K562 (cell line): Measurements from ENCODE around the gene GVQW3. TPM values are rescaled to one million over a fixed set of nuclear protein-coding genes. Genes with fewer than 3 reads are reported as not detected.

ENCODE experiments used
- ATAC-seq: fragments of 200-7000 bp; cut with Tn5 transposase; 3 replicates; pipeline ENCODE4 v1.9.1; 2020; ENCODE audit warnings: moderate library complexity
- BruUV-seq: library from RNA; stranded (reverse); fragments of 400-500 nt; replicated peaks from 2 replicates; lab custom pipeline; 2021; lab: Mats Ljungman, UMichigan
- CTCF ChIA-PET: fragments of 300-600 bp; formaldehyde crosslinking; extraction: SDS; loops from one replicate; lab custom pipeline; 2021; ENCODE audit warnings: low intra/inter-chr PET ratio; lab: Yijun Ruan, JAX
- POLR2A ChIA-PET: fragments of 300-600, 350-650 bp; sonication (Branson Sonifier 250); formaldehyde crosslinking; extraction: SDS; loops from one replicate; lab custom pipeline; 2021; ENCODE audit warnings: antibody characterized with exemption, inconsistent platforms; lab: Yijun Ruan, JAX
- DNase-seq, 4 experiments: peaks; one replicate each; pipeline versions ENCODE4 v3.0.0 to v3.0.0-alpha.2; 2011 to 2018; ENCODE audit warnings: low spot score in 3 of 4, mixed read lengths in 3 of 4; ENCODE audit errors: extremely low read depth in 1 of 4
- FAIRE-seq: peaks from 2 replicates; lab custom pipeline; 2011; peaks lifted over from hg19 to GRCh38; lab: Jason Lieb, UNC
- H2AFZ ChIP-seq: 2 replicates; pipeline ENCODE4 v1.6.0; 2011; ENCODE audit warnings: low read depth, low read length, control low read depth, inconsistent platforms
- H3K27ac ChIP-seq: fragments of 200-600 bp; 3 replicates; pipeline ENCODE4 v1.8.0; 2011; ENCODE audit warnings: low read depth, mild to moderate bottlenecking, control low read depth, inconsistent platforms, low read length, moderate library complexity, mixed read lengths; ENCODE audit errors: extremely low read depth
- H3K27me3 ChIP-seq, 2 experiments: fragments of 300-600 bp in 1 of 2; 2 replicates in 1 of 2; 3 replicates in 1 of 2; pipeline versions ENCODE4 v1.6.0 to v1.8.0; 2011; ENCODE audit warnings: inconsistent platforms in 2 of 2, low read length in 2 of 2, mild to moderate bottlenecking in 1 of 2, mixed read lengths in 1 of 2, moderate library complexity in 1 of 2; ENCODE audit not compliant: control insufficient read depth in 2 of 2, insufficient read depth in 2 of 2
- H3K36me3 ChIP-seq: fragments of 300-600 bp; 3 replicates; pipeline ENCODE4 v1.8.0; 2011; ENCODE audit warnings: mild to moderate bottlenecking, low read length, inconsistent platforms; ENCODE audit not compliant: control insufficient read depth, insufficient read depth
- H3K4me1 ChIP-seq, 2 experiments: fragments of 200-600 bp in 1 of 2; replicated peaks in 1 of 2; 2 replicates in 1 of 2; 3 replicates in 1 of 2; pipeline versions ENCODE4 v1.5.1 to v1.8.0; 2011; ENCODE audit warnings: inconsistent platforms in 2 of 2, low read length in 2 of 2, mild to moderate bottlenecking in 1 of 2, mixed read lengths in 1 of 2, moderate library complexity in 1 of 2; ENCODE audit not compliant: control insufficient read depth in 2 of 2, insufficient read depth in 2 of 2
- H3K4me2 ChIP-seq: 2 replicates; pipeline ENCODE4 v1.6.1; 2011; ENCODE audit warnings: low read length, control low read depth, inconsistent platforms, mixed read lengths; ENCODE audit not compliant: insufficient read depth
- H3K4me3 ChIP-seq: fragments of 200-600 bp; sonication (generic), shearing (Covaris generic); 2 replicates; pipeline ENCODE4 v1.5.1; 2016; ENCODE audit warnings: control low read depth, inconsistent platforms
- H3K79me2 ChIP-seq: fragments of 200-600 bp; 3 replicates; pipeline ENCODE4 v1.8.0; 2011; ENCODE audit warnings: low read length, inconsistent platforms; ENCODE audit not compliant: control insufficient read depth, insufficient read depth
- H3K9ac ChIP-seq, 2 experiments: 2 replicates each; pipeline versions ENCODE4 v1.6.0 to v1.6.1; 2011; ENCODE audit warnings: low read depth in 2 of 2, low read length in 2 of 2, control low read depth in 1 of 2, inconsistent platforms in 1 of 2, mild to moderate bottlenecking in 1 of 2, mixed read lengths in 1 of 2; ENCODE audit not compliant: insufficient read depth in 1 of 2
- H3K9me1 ChIP-seq: one replicate; pipeline ENCODE4 v1.6.0; 2011; ENCODE audit warnings: inconsistent platforms, mild to moderate bottlenecking, low read length, moderate library complexity; ENCODE audit not compliant: control insufficient read depth, insufficient read depth
- H3K9me3 ChIP-seq: replicated peaks from 2 replicates; pipeline ENCODE4 v1.5.1; 2011; ENCODE audit warnings: low read depth, low read length, inconsistent platforms; ENCODE audit not compliant: control insufficient read depth, insufficient read depth
- H4K20me1 ChIP-seq: replicated peaks from 2 replicates; pipeline ENCODE4 v1.6.1; 2011; ENCODE audit warnings: low read length, inconsistent platforms, mixed read lengths; ENCODE audit not compliant: control insufficient read depth, insufficient read depth
- CXXC5 ChIP-seq: fragments of 250-450 bp; sonication (Bioruptor Pico); IDR thresholded peaks from 2 replicates; pipeline ENCODE4 v1.8.0; 2022; ENCODE audit warnings: inconsistent platforms, mild to moderate bottlenecking, moderate library complexity
- GATA2 ChIP-seq: sonication (generic); formaldehyde crosslinking; IDR thresholded peaks from 2 replicates; pipeline ENCODE4 v1.4.0; 2020; ENCODE audit warnings: mild to moderate bottlenecking, missing genetic modification reagents
- TGIF2 ChIP-seq: sonication (generic); formaldehyde crosslinking; IDR thresholded peaks from 2 replicates; pipeline ENCODE4 v1.8.1; 2022; ENCODE audit warnings: mild to moderate bottlenecking, missing genetic modification reagents, moderate library complexity
- ZBTB40 ChIP-seq, 2 experiments: fragments of 450-650 bp in 1 of 2; sonication (generic) in 1 of 2; formaldehyde crosslinking in 1 of 2; IDR thresholded peaks; 2 replicates each; pipeline versions ENCODE4 v1.7.1 to v1.9.0; 2016 to 2022; ENCODE audit warnings: inconsistent platforms in 1 of 2, mild to moderate bottlenecking in 1 of 2, missing genetic modification reagents in 1 of 2
- WGBS: fragments of 100-300 bp; shearing (Covaris generic); methylation state at CpG from one replicate; pipeline ENCODE4 v1.1.6; 2016; ENCODE audit warnings: low coverage, mixed read lengths; ENCODE audit not compliant: insufficient coverage; ENCODE audit errors: missing lambda C conversion rate; 5-methylcytosine and 5-hydroxymethylcytosine counted together
- in situ Hi-C: fragments of 300-500 bp; cut with MboI; formaldehyde crosslinking; loops from 4 replicates; pipeline ENCODE4 v1.15.0; 2018; ENCODE audit warnings: inconsistent platforms, mixed read lengths
- intact Hi-C: fragments of 100-400 bp; cut with micrococcal nuclease; formaldehyde crosslinking; loops from 2 replicates; pipeline ENCODE4 v1.14.2; 2022
- polyA plus RNA-seq, 8 experiments: library from polyadenylated mRNA; depleted of rRNA in 4 of 8; stranded (reverse) in 5 of 8; unstranded in 3 of 8; fragments of >200 nt; fragmentation: Nextera tagmentation in 2 of 8; fragmentation: Illumina TruSeq in 1 of 8; extraction: Ambion mirVana in 2 of 8; extraction: Trizol in 1 of 8; gene quantifications; 2 replicates each; pipeline versions ENCODE4 v1.2.1 to v1.2.3, GENCODE V29; 2011 to 2014; ENCODE audit warnings: inconsistent platforms in 1 of 8, missing spikeins in 1 of 8
- total RNA-seq, 7 experiments: library from RNA; depleted of rRNA in 6 of 7; stranded (reverse); fragments of >200 nt in 6 of 7; fragmentation: Illumina TruSeq in 2 of 7; extraction: Trizol in 2 of 7; gene quantifications; 2 replicates each; pipeline versions ENCODE4 v1.2.1 to v1.2.3, GENCODE V29; 2011 to 2021; ENCODE audit warnings: low replicate concordance in 1 of 7
- TF ChIP-seq, protein P1 (sequence below): sonication (generic); formaldehyde crosslinking; IDR thresholded peaks from 2 replicates; pipeline ENCODE4 v1.8.1; 2023; ENCODE audit warnings: mild to moderate bottlenecking, missing genetic modification reagents
- TF ChIP-seq, protein P2 (sequence below): fragments of 450-650 bp; IDR thresholded peaks from 2 replicates; pipeline ENCODE4 v1.6.1; 2017; ENCODE audit warnings: antibody characterized with exemption, mild to moderate bottlenecking

Gene GVQW3
- total and polyA plus RNA-seq, 9 of the 15 experiments (the other 6 are each of a cell fraction or from before 2014, with no cell fraction given), result 0.66 to 5.7 (median 2.1) TPM

GRCh38 chr11:76444065-76444383 is 62.9 kb downstream of the GVQW3 start:
- TSS peak; percentile 75 for BruUV-seq
- Histone ChIP-seq H3K27me3 (no peaks in the 10 kb centered on the region), H3K9ac (peak overlapping the region; percentile 94 to 100), H3K4me2 (peak overlapping the region; percentile 99), H3K27ac (peak overlapping the region; percentile 99), H3K9me1 (no peaks in the 10 kb centered on the region), H3K79me2 (peaks cover 68% of the 10 kb centered on the region), H2AFZ (peak overlapping the region; percentile 96), H4K20me1 (peaks cover 8% of the 10 kb centered on the region; the same call in 1 of the 2 replicates), H3K4me3 (peak overlapping the region; percentile 68), H3K4me1 (peaks cover 2 to 24% of the 10 kb centered on the region in 2 experiments; a peak in 4 of 5 replicates), H3K36me3 (peaks cover 37% of the 10 kb centered on the region), H3K9me3 (no peaks in the 10 kb centered on the region; the same call in 1 of the 2 replicates)
- in situ Hi-C loops (no loop called here), intact Hi-C loops (loop anchor here (5.0 kb wide), 1 partner anchor 62 kb away; the partner anchor contains the start of genes GVQW3 and THAP12)
- DNase-seq (no peak), FAIRE-seq (no peak), ATAC-seq (no peak)
- ChIA-PET POLR2A (interaction anchor here (0.8 to 0.9 kb wide), 3 partner anchors 19 to 38 kb away, joined by 3 to 4 read pairs (median 3); no protein-coding TSS in a partner anchor), CTCF (no interaction called here)
- WGBS, result 0% methylated on average over 10 of the region's 10 CpGs
- TF ChIP-seq CXXC5 (CRISPR knock-in tag) (no peak), TGIF2 (CRISPR knock-in tag) (0 out of 2 replicates have a peak, but pooled peaks have one; percentile 54), ZBTB40 (IDR thresholded peaks at IDR 0.05) (0 out of 2 replicates have a peak, but pooled peaks have one; percentile 25), ZBTB40 (CRISPR knock-in tag; IDR thresholded peaks at IDR 0.05) (no peak), GATA2 (CRISPR knock-in tag) (0 out of 2 replicates have a peak, but pooled peaks have one; percentile 20)
- TF ChIP-seq, protein P1, sequence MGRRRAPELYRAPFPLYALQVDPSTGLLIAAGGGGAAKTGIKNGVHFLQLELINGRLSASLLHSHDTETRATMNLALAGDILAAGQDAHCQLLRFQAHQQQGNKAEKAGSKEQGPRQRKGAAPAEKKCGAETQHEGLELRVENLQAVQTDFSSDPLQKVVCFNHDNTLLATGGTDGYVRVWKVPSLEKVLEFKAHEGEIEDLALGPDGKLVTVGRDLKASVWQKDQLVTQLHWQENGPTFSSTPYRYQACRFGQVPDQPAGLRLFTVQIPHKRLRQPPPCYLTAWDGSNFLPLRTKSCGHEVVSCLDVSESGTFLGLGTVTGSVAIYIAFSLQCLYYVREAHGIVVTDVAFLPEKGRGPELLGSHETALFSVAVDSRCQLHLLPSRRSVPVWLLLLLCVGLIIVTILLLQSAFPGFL, result 0 out of 2 replicates have a peak, but pooled peaks have one; percentile 58
- TF ChIP-seq, protein P2, sequence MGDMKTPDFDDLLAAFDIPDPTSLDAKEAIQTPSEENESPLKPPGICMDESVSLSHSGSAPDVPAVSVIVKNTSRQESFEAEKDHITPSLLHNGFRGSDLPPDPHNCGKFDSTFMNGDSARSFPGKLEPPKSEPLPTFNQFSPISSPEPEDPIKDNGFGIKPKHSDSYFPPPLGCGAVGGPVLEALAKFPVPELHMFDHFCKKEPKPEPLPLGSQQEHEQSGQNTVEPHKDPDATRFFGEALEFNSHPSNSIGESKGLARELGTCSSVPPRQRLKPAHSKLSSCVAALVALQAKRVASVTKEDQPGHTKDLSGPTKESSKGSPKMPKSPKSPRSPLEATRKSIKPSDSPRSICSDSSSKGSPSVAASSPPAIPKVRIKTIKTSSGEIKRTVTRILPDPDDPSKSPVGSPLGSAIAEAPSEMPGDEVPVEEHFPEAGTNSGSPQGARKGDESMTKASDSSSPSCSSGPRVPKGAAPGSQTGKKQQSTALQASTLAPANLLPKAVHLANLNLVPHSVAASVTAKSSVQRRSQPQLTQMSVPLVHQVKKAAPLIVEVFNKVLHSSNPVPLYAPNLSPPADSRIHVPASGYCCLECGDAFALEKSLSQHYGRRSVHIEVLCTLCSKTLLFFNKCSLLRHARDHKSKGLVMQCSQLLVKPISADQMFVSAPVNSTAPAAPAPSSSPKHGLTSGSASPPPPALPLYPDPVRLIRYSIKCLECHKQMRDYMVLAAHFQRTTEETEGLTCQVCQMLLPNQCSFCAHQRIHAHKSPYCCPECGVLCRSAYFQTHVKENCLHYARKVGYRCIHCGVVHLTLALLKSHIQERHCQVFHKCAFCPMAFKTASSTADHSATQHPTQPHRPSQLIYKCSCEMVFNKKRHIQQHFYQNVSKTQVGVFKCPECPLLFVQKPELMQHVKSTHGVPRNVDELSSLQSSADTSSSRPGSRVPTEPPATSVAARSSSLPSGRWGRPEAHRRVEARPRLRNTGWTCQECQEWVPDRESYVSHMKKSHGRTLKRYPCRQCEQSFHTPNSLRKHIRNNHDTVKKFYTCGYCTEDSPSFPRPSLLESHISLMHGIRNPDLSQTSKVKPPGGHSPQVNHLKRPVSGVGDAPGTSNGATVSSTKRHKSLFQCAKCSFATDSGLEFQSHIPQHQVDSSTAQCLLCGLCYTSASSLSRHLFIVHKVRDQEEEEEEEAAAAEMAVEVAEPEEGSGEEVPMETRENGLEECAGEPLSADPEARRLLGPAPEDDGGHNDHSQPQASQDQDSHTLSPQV, result peak; percentile 23; the same call in 1 of the 2 replicates
